DOHH2 (cell line): ENCODE results near the gene IKBKG.

ENCODE experiments used
- H3F3A ChIP-seq: fragments of 200-600 bp; sonication (generic), shearing (Covaris generic); 2 replicates; pipeline ENCODE4 v1.6.0; 2016; ENCODE audit warnings: antibody characterized with exemption, mild to moderate bottlenecking; ENCODE audit not compliant: control insufficient read depth, insufficient read depth
- H3K27ac ChIP-seq: fragments of 200-600 bp; sonication (generic); 2 replicates; pipeline ENCODE4 v1.5.1; 2014; ENCODE audit warnings: low read depth, mild to moderate bottlenecking, low read length, moderate library complexity
- H3K27me3 ChIP-seq: fragments of 200-600 bp; sonication (generic); 2 replicates; pipeline ENCODE4 v1.6.1; 2014; ENCODE audit warnings: mild to moderate bottlenecking, low read length, mixed read lengths; ENCODE audit not compliant: control insufficient read depth
- H3K36me3 ChIP-seq: fragments of 200-600 bp; sonication (generic); 2 replicates; pipeline ENCODE4 v1.6.1; 2014; ENCODE audit warnings: mild to moderate bottlenecking, low read length, moderate library complexity, mixed read lengths; ENCODE audit not compliant: control insufficient read depth
- H3K4me1 ChIP-seq: fragments of 200-600 bp; sonication (generic); 2 replicates; pipeline ENCODE4 v1.6.1; 2014; ENCODE audit warnings: mild to moderate bottlenecking, low read length, mixed read lengths; ENCODE audit not compliant: control insufficient read depth
- H3K4me2 ChIP-seq: fragments of 200-600 bp; sonication (generic); 2 replicates; pipeline ENCODE4 v1.6.0; 2014; ENCODE audit warnings: mild to moderate bottlenecking, low read length, moderate library complexity
- H3K4me3 ChIP-seq: fragments of 200-600 bp; sonication (generic); 2 replicates; pipeline ENCODE4 v1.5.1; 2014; ENCODE audit warnings: mild to moderate bottlenecking, low read length, mixed read lengths
- H3K79me2 ChIP-seq: fragments of 200-600 bp; sonication (generic); 2 replicates; pipeline ENCODE4 v1.6.1; 2014; ENCODE audit warnings: mild to moderate bottlenecking, low read length, mixed read lengths; ENCODE audit not compliant: control insufficient read depth
- H3K9me2 ChIP-seq: fragments of 200-600 bp; sonication (generic); replicated peaks from 2 replicates; pipeline ENCODE4 v1.6.1; 2014; ENCODE audit warnings: mild to moderate bottlenecking, low read length, mixed read lengths; ENCODE audit not compliant: control insufficient read depth
- H3K9me3 ChIP-seq: fragments of 200-600 bp; sonication (generic); 2 replicates; pipeline ENCODE4 v1.6.1; 2014; ENCODE audit warnings: antibody characterized with exemption, low read length, mixed read lengths; ENCODE audit not compliant: control insufficient read depth, insufficient read depth
- H4K20me1 ChIP-seq: fragments of 200-600 bp; sonication (generic); 2 replicates; pipeline ENCODE4 v1.6.0; 2014; ENCODE audit warnings: low read depth, mild to moderate bottlenecking, antibody characterized with exemption, low read length, moderate library complexity; ENCODE audit not compliant: control insufficient read depth, insufficient read depth
- CTCF ChIP-seq: fragments of 200-600 bp; sonication (generic); IDR thresholded peaks from one replicate; pipeline ENCODE4 v1.5.1; 2014; ENCODE audit warnings: antibody characterized with exemption, mild to moderate bottlenecking, low read depth, low read length; ENCODE audit not compliant: poor library complexity, severe bottlenecking
- EZH2phosphoT487 ChIP-seq: fragments of 200-600 bp; sonication (generic); IDR thresholded peaks from 2 replicates; pipeline ENCODE4 v1.6.1; 2017; ENCODE audit warnings: borderline replicate concordance, mild to moderate bottlenecking, antibody characterized with exemption, low read length, moderate library complexity, mixed read lengths

IKBKG gene

GRCh38 chrX:154507673-154508383 is 39.6 kb upstream of the IKBKG start:
- no peak overlapping the region for H3K27ac ChIP-seq
- H3K36me3 ChIP-seq, result peaks cover 22% of the 10 kb centered on the region; the same call in 1 of the 2 replicates
- H3K27me3 ChIP-seq, result no peaks in the 10 kb centered on the region
- TF ChIP-seq CTCF (no peak), EZH2phosphoT487 (no peak)
- H4K20me1 ChIP-seq, result no peaks in the 10 kb centered on the region
- H3K4me1 ChIP-seq, result peaks cover 5% of the 10 kb centered on the region
- no peaks in the 10 kb centered on the region for H3F3A ChIP-seq
- H3K4me3 ChIP-seq, result no peak overlapping the region
- H3K9me2 ChIP-seq, result no peaks in the 10 kb centered on the region
- H3K79me2 ChIP-seq, result no peaks in the 10 kb centered on the region
- no peak overlapping the region for H3K4me2 ChIP-seq
- no peaks in the 10 kb centered on the region for H3K9me3 ChIP-seq

GRCh38 chrX:154508384-154508745 is 39.1 kb upstream of the IKBKG start:
- Histone ChIP-seq H3K4me1 (peaks cover 4% of the 10 kb centered on the region; the same call in 1 of the 2 replicates), H3K27me3 (no peaks in the 10 kb centered on the region), H3F3A (no peaks in the 10 kb centered on the region), H4K20me1 (no peaks in the 10 kb centered on the region), H3K4me2 (no peak overlapping the region), H3K9me3 (no peaks in the 10 kb centered on the region), H3K79me2 (no peaks in the 10 kb centered on the region), H3K4me3 (no peak overlapping the region), H3K36me3 (peaks cover 22% of the 10 kb centered on the region; the same call in 1 of the 2 replicates), H3K27ac (no peak overlapping the region), H3K9me2 (no peaks in the 10 kb centered on the region)
- no peak for TF ChIP-seq CTCF

GRCh38 chrX:154509455-154509854 is 38.0 kb upstream of the IKBKG start:
- Histone ChIP-seq H4K20me1 (no peaks in the 10 kb centered on the region), H3K36me3 (peaks cover 22% of the 10 kb centered on the region; the same call in 1 of the 2 replicates), H3K9me3 (no peaks in the 10 kb centered on the region), H3K27ac (no peak overlapping the region), H3K27me3 (no peaks in the 10 kb centered on the region), H3K9me2 (no peaks in the 10 kb centered on the region), H3F3A (no peaks in the 10 kb centered on the region), H3K4me1 (peaks cover 4% of the 10 kb centered on the region; the same call in 1 of the 2 replicates), H3K4me3 (no peak overlapping the region), H3K79me2 (peaks cover 4% of the 10 kb centered on the region; the same call in 1 of the 2 replicates), H3K4me2 (no peak overlapping the region)
- no peak for TF ChIP-seq CTCF
- TF ChIP-seq EZH2phosphoT487, result no peak
